Measurements from ENCODE around the gene CBLN2. TPM values are rescaled to one million over a fixed set of nuclear protein-coding genes. Genes with fewer than 3 reads are reported as not detected.

Gene CBLN2
- total and polyA plus RNA-seq, 10 donors, result 0.06 to 0.63 (median 0.10) TPM; not detected in 5

DNA sequence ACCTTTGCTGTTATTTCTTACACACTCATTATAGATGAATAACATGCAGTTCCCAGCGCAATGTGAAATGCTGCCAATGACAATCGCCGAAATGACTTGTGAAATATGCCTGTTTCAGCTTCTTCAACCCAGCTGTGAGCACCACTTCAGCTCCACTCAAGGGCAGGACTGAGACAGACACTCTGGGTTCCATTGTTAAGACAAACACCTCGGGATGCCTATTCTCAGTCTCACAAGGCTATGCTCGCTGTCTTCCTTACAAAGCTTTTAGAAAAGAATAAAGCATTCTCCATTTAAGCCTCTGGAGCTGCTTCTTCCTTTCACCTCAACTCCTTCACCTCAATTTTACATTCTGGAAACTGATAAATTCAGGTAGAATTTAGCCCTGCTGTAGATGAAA is 4.2 kb downstream of the CBLN2 start:
- no peak for TF ChIP-seq CTCF (IDR thresholded peaks at IDR 0.05 in 8 of 11, conservative IDR thresholded peaks at IDR 0.05 in 3 of 11)
- no peak for TF ChIP-seq POLR2A (IDR thresholded peaks at IDR 0.05)
- no peak for TF ChIP-seq POLR2AphosphoS5 (IDR thresholded peaks at IDR 0.05)
- intact Hi-C loops (cut with DNase I; ENCODE audit: low total_unique reads), result no loop called here
- Histone ChIP-seq H3K4me1 (peaks cover 0 to 31% (median 10%) of the 10 kb centered on the region in 6 donors), H3K27ac (no peak overlapping the region), H3K4me3 (no peak overlapping the region), H3K27me3 (replicated peaks in 1 of 7) (peaks cover 0 to 74% (median 35%) of the 10 kb centered on the region in 7 donors), H3K9me3 (no peaks in the 10 kb centered on the region), H3K36me3 (no peaks in the 10 kb centered on the region)
- 52 to 72% (median 54%) methylated on average over 5 of the region's 5 CpGs for WGBS, 5 donors
- no peak for DNase-seq

- H3K9me3 ChIP-seq, result no peaks in the 10 kb centered on the region
- H3K4me3 ChIP-seq, result no peak overlapping the region
- no peak for TF ChIP-seq POLR2A (IDR thresholded peaks at IDR 0.05)
- TF ChIP-seq POLR2AphosphoS5 (IDR thresholded peaks at IDR 0.05), result no peak
- TF ChIP-seq CTCF (IDR thresholded peaks at IDR 0.05 in 8 of 11, conservative IDR thresholded peaks at IDR 0.05 in 3 of 11), result no peak
- no peaks in the 10 kb centered on the region for H3K4me1 ChIP-seq
- H3K36me3 ChIP-seq, result no peaks in the 10 kb centered on the region
- H3K27ac ChIP-seq, result no peak overlapping the region
- intact Hi-C loops (cut with DNase I; ENCODE audit: low total_unique reads), result no loop called here
- no peak for DNase-seq
- WGBS, 5 donors, result 48 to 73% (median 67%) methylated on average over 1 of the region's 1 CpG
- no peaks in the 10 kb centered on the region for H3K27me3 ChIP-seq (replicated peaks in 1 of 7)
These were observed 13.5 kb downstream of the CBLN2 start for GRCh38 chr18:72530622-72531021.

GRCh38 chr18:72504866-72505265 is 39.3 kb downstream of the CBLN2 start:
- no peaks in the 10 kb centered on the region for H3K4me1 ChIP-seq
- intact Hi-C loops (cut with DNase I; ENCODE audit: low total_unique reads), result no loop called here
- WGBS, 5 donors, result 81 to 93% (median 90%) methylated on average over 5 of the region's 5 CpGs
- no peaks in the 10 kb centered on the region for H3K27me3 ChIP-seq (replicated peaks in 1 of 7)
- no peaks in the 10 kb centered on the region for H3K36me3 ChIP-seq
- no peak for TF ChIP-seq POLR2AphosphoS5 (IDR thresholded peaks at IDR 0.05)
- no peak for TF ChIP-seq POLR2A (IDR thresholded peaks at IDR 0.05)
- no peak for TF ChIP-seq CTCF (IDR thresholded peaks at IDR 0.05 in 8 of 11, conservative IDR thresholded peaks at IDR 0.05 in 3 of 11)
- no peak overlapping the region for H3K4me3 ChIP-seq
- H3K27ac ChIP-seq, result no peak overlapping the region
- peaks cover 0 to 8% (median 0%) of the 10 kb centered on the region in 8 donors for H3K9me3 ChIP-seq
- no peak for DNase-seq

GRCh38 chr18:72502671-72503431 is 41.3 kb downstream of the CBLN2 start:
- Histone ChIP-seq H3K27ac (no peak overlapping the region), H3K9me3 (peaks cover 0 to 8% (median 0%) of the 10 kb centered on the region in 8 donors), H3K4me1 (no peaks in the 10 kb centered on the region), H3K36me3 (no peaks in the 10 kb centered on the region), H3K4me3 (no peak overlapping the region), H3K27me3 (replicated peaks in 1 of 7) (no peaks in the 10 kb centered on the region)
- intact Hi-C loops (cut with DNase I; ENCODE audit: low total_unique reads), result no loop called here
- no peak for DNase-seq
- TF ChIP-seq CTCF (IDR thresholded peaks at IDR 0.05 in 8 of 11, conservative IDR thresholded peaks at IDR 0.05 in 3 of 11), result no peak
- TF ChIP-seq POLR2A (IDR thresholded peaks at IDR 0.05), result no peak
- no peak for TF ChIP-seq POLR2AphosphoS5 (IDR thresholded peaks at IDR 0.05)
- WGBS, 5 donors, result 82 to 88% (median 85%) methylated on average over 9 to 19 of the region's 19 CpGs

Data from spleen (tissue), 11 donors.